ENCODE measurements around the gene RSPO3.

The RSPO3 gene

DNA sequence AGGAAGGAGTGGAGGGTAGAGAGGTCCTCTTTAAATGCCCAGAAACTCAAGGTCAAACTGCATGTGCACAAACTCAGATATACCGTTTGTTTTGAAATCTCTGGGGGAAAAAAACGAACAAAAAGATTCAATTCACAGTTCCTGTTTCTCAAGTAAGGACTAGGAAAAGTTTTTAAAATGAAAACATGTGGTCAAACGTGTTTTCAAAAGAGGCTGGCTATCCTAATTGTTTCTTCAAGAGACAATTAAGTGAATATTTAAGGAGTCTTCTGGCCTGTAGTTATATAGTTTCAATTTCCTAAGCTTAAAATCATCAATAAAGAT lies 3.1 kb downstream of the RSPO3 start:
- POLR2A ChIA-PET = no interaction called here
- no peak overlapping the region for H3K4me3 ChIP-seq (ENCODE audit: low read depth, low read length)

DNA sequence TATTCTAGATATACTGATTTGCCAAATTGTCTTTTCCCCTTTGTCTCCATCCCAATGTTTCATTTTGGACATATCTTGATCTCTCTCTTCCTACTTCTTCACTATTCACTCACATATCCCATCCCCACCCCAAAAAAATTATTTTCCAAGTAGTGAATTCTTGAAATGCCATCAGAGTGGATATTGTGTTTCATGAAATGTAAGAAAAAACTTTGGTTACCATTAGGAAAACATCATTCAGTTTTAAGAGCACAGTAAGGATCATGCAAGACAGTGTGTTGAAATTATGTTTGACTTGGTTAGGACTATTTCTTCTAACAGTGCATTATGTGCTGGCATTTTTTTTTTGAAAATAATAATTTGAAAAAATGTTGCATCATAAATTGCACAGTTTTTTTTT lies 5.7 kb downstream of the RSPO3 start:
- POLR2A ChIA-PET = no interaction called here
- H3K9me3 ChIP-seq (ENCODE audit: control insufficient read depth, insufficient read depth, low read depth, low read length) = no peaks in the 10 kb centered on the region
- H3K36me3 ChIP-seq (ENCODE audit: control insufficient read depth in 2 of 2, insufficient read depth in 1 of 2, low read length in 2 of 2) = no peaks in the 10 kb centered on the region
- H3K4me1 ChIP-seq (ENCODE audit: control insufficient read depth, insufficient read depth, low read length) = no peaks in the 10 kb centered on the region
- CTCF ChIA-PET = interaction anchor here (0.5 kb wide), 1 partner anchor 483 kb away, joined by 4 read pairs; no protein-coding TSS in a partner anchor
- TF ChIP-seq ZNF747 (tag by site-specific recombination; IDR thresholded peaks at IDR 0.05) = no peak
- no peak for TF ChIP-seq ZBTB48 (tag by site-specific recombination; IDR thresholded peaks at IDR 0.05)
- TF ChIP-seq, protein P1, sequence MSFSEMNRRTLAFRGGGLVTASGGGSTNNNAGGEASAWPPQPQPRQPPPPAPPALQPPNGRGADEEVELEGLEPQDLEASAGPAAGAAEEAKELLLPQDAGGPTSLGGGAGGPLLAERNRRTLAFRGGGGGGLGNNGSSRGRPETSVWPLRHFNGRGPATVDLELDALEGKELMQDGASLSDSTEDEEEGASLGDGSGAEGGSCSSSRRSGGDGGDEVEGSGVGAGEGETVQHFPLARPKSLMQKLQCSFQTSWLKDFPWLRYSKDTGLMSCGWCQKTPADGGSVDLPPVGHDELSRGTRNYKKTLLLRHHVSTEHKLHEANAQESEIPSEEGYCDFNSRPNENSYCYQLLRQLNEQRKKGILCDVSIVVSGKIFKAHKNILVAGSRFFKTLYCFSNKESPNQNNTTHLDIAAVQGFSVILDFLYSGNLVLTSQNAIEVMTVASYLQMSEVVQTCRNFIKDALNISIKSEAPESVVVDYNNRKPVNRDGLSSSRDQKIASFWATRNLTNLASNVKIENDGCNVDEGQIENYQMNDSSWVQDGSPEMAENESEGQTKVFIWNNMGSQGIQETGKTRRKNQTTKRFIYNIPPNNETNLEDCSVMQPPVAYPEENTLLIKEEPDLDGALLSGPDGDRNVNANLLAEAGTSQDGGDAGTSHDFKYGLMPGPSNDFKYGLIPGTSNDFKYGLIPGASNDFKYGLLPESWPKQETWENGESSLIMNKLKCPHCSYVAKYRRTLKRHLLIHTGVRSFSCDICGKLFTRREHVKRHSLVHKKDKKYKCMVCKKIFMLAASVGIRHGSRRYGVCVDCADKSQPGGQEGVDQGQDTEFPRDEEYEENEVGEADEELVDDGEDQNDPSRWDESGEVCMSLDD (tag by site-specific recombination; IDR thresholded peaks at IDR 0.05) = no peak
- TF ChIP-seq, protein P2, sequence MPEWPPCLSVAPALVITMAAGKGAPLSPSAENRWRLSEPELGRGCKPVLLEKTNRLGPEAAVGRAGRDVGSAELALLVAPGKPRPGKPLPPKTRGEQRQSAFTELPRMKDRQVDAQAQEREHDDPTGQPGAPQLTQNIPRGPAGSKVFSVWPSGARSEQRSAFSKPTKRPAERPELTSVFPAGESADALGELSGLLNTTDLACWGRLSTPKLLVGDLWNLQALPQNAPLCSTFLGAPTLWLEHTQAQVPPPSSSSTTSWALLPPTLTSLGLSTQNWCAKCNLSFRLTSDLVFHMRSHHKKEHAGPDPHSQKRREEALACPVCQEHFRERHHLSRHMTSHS (tag by site-specific recombination; IDR thresholded peaks at IDR 0.05) = no peak
- no peak for TF ChIP-seq KLF1 (tag by site-specific recombination; IDR thresholded peaks at IDR 0.05)
- TF ChIP-seq ZNF112 (tag by site-specific recombination; IDR thresholded peaks at IDR 0.05) = no peak
- TF ChIP-seq BCL11A (tag by site-specific recombination; IDR thresholded peaks at IDR 0.05; ENCODE audit: low read depth) = no peak
- no peak for TF ChIP-seq ZNF10 (tag by site-specific recombination; IDR thresholded peaks at IDR 0.05)
- TF ChIP-seq EGR2 (tag by site-specific recombination; IDR thresholded peaks at IDR 0.05; ENCODE audit: low read depth) = no peak
- TF ChIP-seq GFI1B (tag by site-specific recombination; IDR thresholded peaks at IDR 0.05) = no peak
- TF ChIP-seq, protein P3, sequence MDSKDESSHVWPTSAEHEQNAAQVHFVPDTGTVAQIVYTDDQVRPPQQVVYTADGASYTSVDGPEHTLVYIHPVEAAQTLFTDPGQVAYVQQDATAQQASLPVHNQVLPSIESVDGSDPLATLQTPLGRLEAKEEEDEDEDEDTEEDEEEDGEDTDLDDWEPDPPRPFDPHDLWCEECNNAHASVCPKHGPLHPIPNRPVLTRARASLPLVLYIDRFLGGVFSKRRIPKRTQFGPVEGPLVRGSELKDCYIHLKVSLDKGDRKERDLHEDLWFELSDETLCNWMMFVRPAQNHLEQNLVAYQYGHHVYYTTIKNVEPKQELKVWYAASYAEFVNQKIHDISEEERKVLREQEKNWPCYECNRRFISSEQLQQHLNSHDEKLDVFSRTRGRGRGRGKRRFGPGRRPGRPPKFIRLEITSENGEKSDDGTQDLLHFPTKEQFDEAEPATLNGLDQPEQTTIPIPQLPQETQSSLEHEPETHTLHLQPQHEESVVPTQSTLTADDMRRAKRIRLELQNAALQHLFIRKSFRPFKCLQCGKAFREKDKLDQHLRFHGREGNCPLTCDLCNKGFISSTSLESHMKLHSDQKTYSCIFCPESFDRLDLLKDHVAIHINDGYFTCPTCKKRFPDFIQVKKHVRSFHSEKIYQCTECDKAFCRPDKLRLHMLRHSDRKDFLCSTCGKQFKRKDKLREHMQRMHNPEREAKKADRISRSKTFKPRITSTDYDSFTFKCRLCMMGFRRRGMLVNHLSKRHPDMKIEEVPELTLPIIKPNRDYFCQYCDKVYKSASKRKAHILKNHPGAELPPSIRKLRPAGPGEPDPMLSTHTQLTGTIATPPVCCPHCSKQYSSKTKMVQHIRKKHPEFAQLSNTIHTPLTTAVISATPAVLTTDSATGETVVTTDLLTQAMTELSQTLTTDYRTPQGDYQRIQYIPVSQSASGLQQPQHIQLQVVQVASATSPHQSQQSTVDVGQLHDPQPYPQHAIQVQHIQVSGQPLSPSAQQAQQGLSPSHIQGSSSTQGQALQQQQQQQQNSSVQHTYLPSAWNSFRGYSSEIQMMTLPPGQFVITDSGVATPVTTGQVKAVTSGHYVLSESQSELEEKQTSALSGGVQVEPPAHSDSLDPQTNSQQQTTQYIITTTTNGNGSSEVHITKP (tag by site-specific recombination; IDR thresholded peaks at IDR 0.05) = no peak
- TF ChIP-seq ZNF211 (tag by site-specific recombination; IDR thresholded peaks at IDR 0.05; ENCODE audit: low read depth) = no peak
- H3K4me3 ChIP-seq (ENCODE audit: low read depth, low read length) = no peak overlapping the region
- no peak overlapping the region for H3K27ac ChIP-seq (ENCODE audit: extremely low read depth, low read depth, low read length)

More for the DNA sequence above, 3.1 kb downstream of the RSPO3 start:
- Histone ChIP-seq H3K27ac (ENCODE audit: extremely low read depth, low read depth, low read length) (no peak overlapping the region), H3K36me3 (ENCODE audit: control insufficient read depth in 2 of 2, insufficient read depth in 1 of 2, low read length in 2 of 2) (no peaks in the 10 kb centered on the region), H3K9me3 (ENCODE audit: control insufficient read depth, insufficient read depth, low read depth, low read length) (no peaks in the 10 kb centered on the region), H3K4me1 (ENCODE audit: control insufficient read depth, insufficient read depth, low read length) (no peaks in the 10 kb centered on the region)
- CTCF ChIA-PET = interaction anchor here (0.6 to 2.2 kb wide), 16 partner anchors 9 to 1223 kb away, joined by 3 to 16 read pairs (median 4); no protein-coding TSS in a partner anchor
- TF ChIP-seq ZNF335 (tag by site-specific recombination; conservative IDR thresholded peaks at IDR 0.05) (peak; percentile 50), ZNF707 (tag by site-specific recombination; IDR thresholded peaks at IDR 0.05) (no peak)

DNA sequence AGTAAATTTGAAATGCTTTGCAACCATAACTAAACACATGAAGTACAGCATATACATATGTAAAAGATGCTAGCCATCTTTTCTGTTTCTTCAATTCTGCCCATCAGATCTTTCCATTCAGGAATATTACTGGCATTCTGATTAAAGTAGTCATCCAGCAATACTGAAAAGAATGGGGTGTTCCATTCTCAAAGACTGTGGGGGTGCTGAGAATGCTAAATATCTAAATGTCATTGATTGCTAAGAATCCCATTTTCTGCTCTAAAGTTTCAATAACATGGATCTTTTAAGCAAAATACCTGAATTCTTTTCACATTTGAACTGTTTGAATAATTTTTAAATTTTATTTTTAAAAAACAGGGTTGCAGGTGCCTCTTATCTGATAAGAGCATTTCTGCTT lies 6.2 kb downstream of the RSPO3 start:
- no peak for TF ChIP-seq KLF10 (tag by site-specific recombination; IDR thresholded peaks at IDR 0.05)
- TF ChIP-seq, protein P3 (tag by site-specific recombination; IDR thresholded peaks at IDR 0.05) = peak; percentile 80
- TF ChIP-seq, protein P4, sequence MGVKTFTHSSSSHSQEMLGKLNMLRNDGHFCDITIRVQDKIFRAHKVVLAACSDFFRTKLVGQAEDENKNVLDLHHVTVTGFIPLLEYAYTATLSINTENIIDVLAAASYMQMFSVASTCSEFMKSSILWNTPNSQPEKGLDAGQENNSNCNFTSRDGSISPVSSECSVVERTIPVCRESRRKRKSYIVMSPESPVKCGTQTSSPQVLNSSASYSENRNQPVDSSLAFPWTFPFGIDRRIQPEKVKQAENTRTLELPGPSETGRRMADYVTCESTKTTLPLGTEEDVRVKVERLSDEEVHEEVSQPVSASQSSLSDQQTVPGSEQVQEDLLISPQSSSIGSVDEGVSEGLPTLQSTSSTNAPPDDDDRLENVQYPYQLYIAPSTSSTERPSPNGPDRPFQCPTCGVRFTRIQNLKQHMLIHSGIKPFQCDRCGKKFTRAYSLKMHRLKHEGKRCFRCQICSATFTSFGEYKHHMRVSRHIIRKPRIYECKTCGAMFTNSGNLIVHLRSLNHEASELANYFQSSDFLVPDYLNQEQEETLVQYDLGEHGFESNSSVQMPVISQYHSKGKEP (tag by site-specific recombination; IDR thresholded peaks at IDR 0.05) = no peak
- no peak for TF ChIP-seq ZNF473 (tag by site-specific recombination; IDR thresholded peaks at IDR 0.05)
- no peaks in the 10 kb centered on the region for H3K4me1 ChIP-seq (ENCODE audit: control insufficient read depth, insufficient read depth, low read length)
- POLR2A ChIA-PET = no interaction called here
- H3K4me3 ChIP-seq (ENCODE audit: low read depth, low read length) = no peak overlapping the region
- no peaks in the 10 kb centered on the region for H3K36me3 ChIP-seq (ENCODE audit: control insufficient read depth in 2 of 2, insufficient read depth in 1 of 2, low read length in 2 of 2)
- H3K9me3 ChIP-seq (ENCODE audit: control insufficient read depth, insufficient read depth, low read depth, low read length) = no peaks in the 10 kb centered on the region
- H3K27ac ChIP-seq (ENCODE audit: extremely low read depth, low read depth, low read length) = no peak overlapping the region
- CTCF ChIA-PET = no interaction called here

Data from HEK293 (cell line).